Stimulated activated CD8-positive, alpha-beta memory T cell treated with anti-CD3 and anti-CD28 coated beads, Interleukin-12 subunit alpha, Interleukin-12 subunit beta, amount 100 ng/mL, for 24 hours (primary cell): ENCODE results near the gene OR4M1.
"Not testable (repeated sequence)": the region's sequence is repeated elsewhere in the genome, so short reads cannot be mapped to it uniquely, and the experiment has no call there.

Experiments
- DNase-seq: peaks from one replicate; pipeline ENCODE4 v3.0.0-alpha.2; 2020; ENCODE audit errors: extremely low read depth

Gene OR4M1

GRCh38 chr14:19823178-19823577 lies 49.9 kb downstream of the OR4M1 start:
- no peak for DNase-seq

- no peak for DNase-seq
Measured at GRCh38 chr14:19823765-19824164, 50.5 kb downstream of the OR4M1 start.

- not testable (repeated sequence) for DNase-seq
Measured at GRCh38 chr14:19827626-19828244, 54.4 kb downstream of the OR4M1 start.

GRCh38 chr14:19828314-19828713 lies 55.0 kb downstream of the OR4M1 start:
- no peak for DNase-seq
